Peyer's patch (tissue), 4 donors: Measurements from ENCODE around the gene DCC. TPM values are rescaled to one million over a fixed set of nuclear protein-coding genes. Genes with fewer than 3 reads are reported as not detected.

Experiments used
- DNase-seq, 3 donors: peaks; one replicate each; pipeline ENCODE4 v3.0.0-alpha.2; 2017 to 2019
- H3K27ac ChIP-seq, 4 donors: fragments of 200-600 bp; sonication (generic); one replicate each; pipeline ENCODE4 v1.5.1; 2016 to 2019
- H3K27me3 ChIP-seq, 2 donors: fragments of 200-600 bp; sonication (generic); one replicate each; pipeline ENCODE4 v1.5.1; 2019
- H3K36me3 ChIP-seq, 3 donors: fragments of 200-600 bp; sonication (generic); one replicate each; pipeline ENCODE4 v1.5.1; 2016 to 2019
- H3K4me1 ChIP-seq, 4 donors: fragments of 200-600 bp; sonication (generic); one replicate each; pipeline ENCODE4 v1.5.1; 2016 to 2019
- H3K4me3 ChIP-seq, 4 donors: fragments of 200-600 bp; sonication (generic); 1 replicate in 3 of 4; 2 replicates in 1 of 4; pipeline ENCODE4 v1.5.1; 2016 to 2019; ENCODE audit warnings: mild to moderate bottlenecking in 1 of 4
- H3K9me3 ChIP-seq, 4 donors: fragments of 200-600 bp; sonication (generic); one replicate each; pipeline ENCODE4 v1.5.1; 2016 to 2019; ENCODE audit warnings: mild to moderate bottlenecking in 1 of 4
- POLR2A ChIP-seq, 2 donors: fragments of 450-650 bp; IDR thresholded peaks; one replicate each; pipeline ENCODE4 v1.5.1; 2017; ENCODE audit warnings: antibody characterized with exemption in 2 of 2, mild to moderate bottlenecking in 2 of 2, moderate library complexity in 2 of 2
- total RNA-seq, 4 donors: library from RNA; depleted of rRNA; stranded (reverse); fragments of >200 nt; gene quantifications; one replicate each; pipeline ENCODE4 v1.1.0, GENCODE V29; 2016
- TF ChIP-seq, protein P1 (sequence below), 6 experiments: fragments of 450-650 bp in 4 of 6; fragments of 200-600 bp in 2 of 6; sonication (generic) in 1 of 6; IDR thresholded peaks; one replicate each; pipeline ENCODE4 v1.5.1; 2017 to 2019; ENCODE audit warnings: antibody characterized with exemption in 6 of 6, mild to moderate bottlenecking in 3 of 6, moderate library complexity in 1 of 6

Gene DCC
- total RNA-seq, 4 donors from 2014 or later, result 0.13 TPM; not detected in 3

DNA sequence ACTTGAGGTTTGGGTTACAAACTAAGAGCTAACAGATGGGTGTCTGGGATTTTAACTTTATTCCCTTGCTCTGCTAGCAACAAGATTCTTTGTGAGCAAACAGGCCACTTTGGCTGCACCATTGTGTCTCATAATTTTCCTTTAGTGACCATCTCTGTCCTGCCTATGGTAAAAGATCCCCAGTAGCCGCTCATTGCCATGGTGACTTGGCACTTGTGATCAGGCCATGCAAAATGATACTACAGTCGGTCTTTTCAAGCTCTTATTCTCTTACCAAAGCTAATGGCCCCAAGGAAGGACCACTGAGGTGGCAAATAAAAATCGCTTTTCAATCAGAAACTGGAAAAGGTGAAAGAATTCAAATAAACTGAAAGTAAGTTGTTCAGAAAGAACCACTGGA, 1047.6 kb downstream of the DCC start:
- Histone ChIP-seq H3K9me3 (no peaks in the 10 kb centered on the region), H3K4me3 (no peak overlapping the region), H3K27ac (no peak overlapping the region), H3K36me3 (no peaks in the 10 kb centered on the region), H3K27me3 (no peaks in the 10 kb centered on the region), H3K4me1 (no peaks in the 10 kb centered on the region)
- no peak for TF ChIP-seq POLR2A (IDR thresholded peaks at IDR 0.05)
- TF ChIP-seq, protein P1, sequence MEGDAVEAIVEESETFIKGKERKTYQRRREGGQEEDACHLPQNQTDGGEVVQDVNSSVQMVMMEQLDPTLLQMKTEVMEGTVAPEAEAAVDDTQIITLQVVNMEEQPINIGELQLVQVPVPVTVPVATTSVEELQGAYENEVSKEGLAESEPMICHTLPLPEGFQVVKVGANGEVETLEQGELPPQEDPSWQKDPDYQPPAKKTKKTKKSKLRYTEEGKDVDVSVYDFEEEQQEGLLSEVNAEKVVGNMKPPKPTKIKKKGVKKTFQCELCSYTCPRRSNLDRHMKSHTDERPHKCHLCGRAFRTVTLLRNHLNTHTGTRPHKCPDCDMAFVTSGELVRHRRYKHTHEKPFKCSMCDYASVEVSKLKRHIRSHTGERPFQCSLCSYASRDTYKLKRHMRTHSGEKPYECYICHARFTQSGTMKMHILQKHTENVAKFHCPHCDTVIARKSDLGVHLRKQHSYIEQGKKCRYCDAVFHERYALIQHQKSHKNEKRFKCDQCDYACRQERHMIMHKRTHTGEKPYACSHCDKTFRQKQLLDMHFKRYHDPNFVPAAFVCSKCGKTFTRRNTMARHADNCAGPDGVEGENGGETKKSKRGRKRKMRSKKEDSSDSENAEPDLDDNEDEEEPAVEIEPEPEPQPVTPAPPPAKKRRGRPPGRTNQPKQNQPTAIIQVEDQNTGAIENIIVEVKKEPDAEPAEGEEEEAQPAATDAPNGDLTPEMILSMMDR (IDR thresholded peaks at IDR 0.05), result no peak
- DNase-seq, result no peak

DNA sequence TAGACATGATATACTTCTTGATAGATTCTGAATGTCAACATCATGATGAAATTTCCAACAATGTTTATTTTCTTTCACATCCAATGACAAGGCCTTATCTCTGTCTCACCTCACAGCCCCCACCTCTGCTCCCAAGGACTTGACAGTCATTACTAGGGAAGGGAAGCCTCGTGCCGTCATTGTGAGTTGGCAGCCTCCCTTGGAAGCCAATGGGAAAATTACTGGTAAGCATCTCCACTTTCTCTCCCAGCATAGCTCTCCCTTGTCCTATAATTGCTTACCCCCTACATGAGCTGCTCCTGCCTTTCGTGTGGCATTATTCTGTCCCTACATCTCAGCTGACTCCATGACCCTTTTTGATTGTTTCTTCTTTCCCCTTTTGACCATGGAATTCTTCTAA, 1062.7 kb downstream of the DCC start:
- H3K4me3 ChIP-seq, result no peak overlapping the region
- TF ChIP-seq, protein P1 (IDR thresholded peaks at IDR 0.05), result no peak
- TF ChIP-seq POLR2A (IDR thresholded peaks at IDR 0.05), result no peak

DNA sequence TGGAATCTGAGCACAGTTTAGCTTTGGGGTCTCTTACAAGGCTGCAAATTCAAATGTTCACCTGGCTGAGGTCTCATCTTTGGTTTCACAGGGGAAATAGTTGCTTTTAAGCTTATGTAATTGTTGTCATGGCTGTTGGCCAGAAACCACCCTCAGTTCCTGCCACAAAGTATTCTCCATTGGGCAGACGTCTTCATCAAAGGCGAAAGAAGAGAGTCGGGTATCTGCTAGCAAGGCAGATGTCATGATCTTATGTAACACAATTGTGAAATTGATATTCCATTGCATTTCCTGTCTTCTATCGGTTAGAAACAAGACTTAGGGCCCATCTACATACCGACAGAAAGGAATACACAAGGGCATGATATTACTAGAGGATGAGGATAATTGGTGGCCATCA, 1068.3 kb downstream of the DCC start:
- Histone ChIP-seq H3K36me3 (no peaks in the 10 kb centered on the region), H3K4me3 (no peak overlapping the region), H3K27ac (no peak overlapping the region), H3K9me3 (no peaks in the 10 kb centered on the region), H3K27me3 (no peaks in the 10 kb centered on the region), H3K4me1 (no peaks in the 10 kb centered on the region)
- TF ChIP-seq, protein P1 (IDR thresholded peaks at IDR 0.05), result no peak
- no peak for TF ChIP-seq POLR2A (IDR thresholded peaks at IDR 0.05)
- DNase-seq, result no peak

More for the DNA sequence above, 1062.7 kb downstream of the DCC start:
- H3K36me3 ChIP-seq, result no peaks in the 10 kb centered on the region
- H3K27me3 ChIP-seq, result no peaks in the 10 kb centered on the region
- no peaks in the 10 kb centered on the region for H3K9me3 ChIP-seq
- H3K4me1 ChIP-seq, result no peaks in the 10 kb centered on the region
- no peak overlapping the region for H3K27ac ChIP-seq
- DNase-seq, result no peak

DNA sequence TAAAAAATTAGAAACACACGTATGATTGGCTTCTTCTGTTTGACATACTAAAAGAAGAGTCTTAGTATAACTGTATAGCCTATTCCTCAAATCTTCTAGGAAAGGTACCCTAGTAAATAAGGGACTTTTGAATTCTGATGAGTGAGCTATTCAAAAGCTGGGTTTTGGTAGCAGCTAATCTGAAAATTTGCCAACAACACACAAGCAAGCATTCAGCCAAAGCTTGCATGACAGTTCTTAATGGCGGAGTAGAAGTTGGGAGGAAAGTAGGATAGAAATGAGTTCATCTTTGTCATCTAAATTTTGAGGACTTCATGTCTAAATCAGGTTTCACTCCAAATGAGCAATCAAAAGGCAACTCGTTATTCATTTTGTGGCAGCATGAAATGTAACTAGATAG, 1071.5 kb downstream of the DCC start:
- no peak overlapping the region for H3K4me3 ChIP-seq
- no peaks in the 10 kb centered on the region for H3K36me3 ChIP-seq
- H3K27me3 ChIP-seq, result no peaks in the 10 kb centered on the region
- H3K4me1 ChIP-seq, result no peaks in the 10 kb centered on the region
- no peaks in the 10 kb centered on the region for H3K9me3 ChIP-seq
- no peak for DNase-seq
- H3K27ac ChIP-seq, result no peak overlapping the region
- TF ChIP-seq, protein P1 (IDR thresholded peaks at IDR 0.05), result no peak
- no peak for TF ChIP-seq POLR2A (IDR thresholded peaks at IDR 0.05)

DNA sequence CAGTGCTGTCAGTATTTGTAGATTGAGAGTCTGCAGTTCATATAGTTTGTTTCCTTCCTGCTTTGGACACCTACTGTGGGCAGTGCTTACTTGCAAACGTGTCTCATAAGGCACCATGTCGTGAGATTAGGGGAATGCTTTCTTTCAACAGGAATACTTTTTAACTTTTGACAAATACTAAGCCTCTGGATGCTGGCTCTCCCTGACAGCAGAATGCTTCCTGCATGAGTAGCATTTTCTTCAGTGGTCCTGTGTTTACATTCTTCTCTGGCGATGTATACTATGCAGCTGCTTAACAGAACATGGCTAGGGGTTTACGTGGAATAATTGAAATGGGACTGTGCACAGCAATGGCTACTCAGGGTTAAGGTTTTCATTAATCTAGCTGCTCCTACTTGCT, 1077.0 kb downstream of the DCC start:
- no peaks in the 10 kb centered on the region for H3K27me3 ChIP-seq
- no peak overlapping the region for H3K27ac ChIP-seq
- no peak for DNase-seq
- TF ChIP-seq POLR2A (IDR thresholded peaks at IDR 0.05), result no peak
- TF ChIP-seq, protein P1 (IDR thresholded peaks at IDR 0.05), result no peak
- H3K36me3 ChIP-seq, result no peaks in the 10 kb centered on the region
- no peaks in the 10 kb centered on the region for H3K4me1 ChIP-seq
- H3K4me3 ChIP-seq, result no peak overlapping the region
- no peaks in the 10 kb centered on the region for H3K9me3 ChIP-seq

DNA sequence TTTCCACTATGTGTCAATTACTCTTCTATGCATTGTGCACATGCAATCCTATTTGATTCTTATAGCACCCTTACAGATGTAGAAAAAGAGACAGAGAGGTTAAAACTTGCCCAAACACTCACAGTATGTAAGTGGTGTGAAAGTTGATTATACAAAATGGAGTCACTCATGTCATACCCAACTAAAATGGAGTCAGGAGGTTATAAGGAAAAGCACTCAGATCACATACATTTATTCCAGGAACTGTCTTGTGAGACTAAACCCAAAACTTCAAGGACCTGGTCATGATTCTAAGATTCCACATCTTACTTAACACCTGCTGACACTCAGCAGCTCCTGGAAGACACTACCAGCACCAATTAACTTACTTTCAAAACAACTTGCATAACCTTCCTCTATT, 1081.9 kb downstream of the DCC start:
- no peaks in the 10 kb centered on the region for H3K36me3 ChIP-seq
- no peak for DNase-seq

More for the DNA sequence above, 1081.9 kb downstream of the DCC start:
- H3K4me1 ChIP-seq, result no peaks in the 10 kb centered on the region
- H3K9me3 ChIP-seq, result no peaks in the 10 kb centered on the region
- TF ChIP-seq, protein P1 (IDR thresholded peaks at IDR 0.05), result no peak
- no peak for TF ChIP-seq POLR2A (IDR thresholded peaks at IDR 0.05)
- H3K27me3 ChIP-seq, result no peaks in the 10 kb centered on the region
- no peak overlapping the region for H3K27ac ChIP-seq
- no peak overlapping the region for H3K4me3 ChIP-seq
